Measurements from ENCODE around the gene TAF1C.
A peak's percentile ranks its signal among the peaks of the same experiment; 100 is the strongest.

TAF1C gene

DNA sequence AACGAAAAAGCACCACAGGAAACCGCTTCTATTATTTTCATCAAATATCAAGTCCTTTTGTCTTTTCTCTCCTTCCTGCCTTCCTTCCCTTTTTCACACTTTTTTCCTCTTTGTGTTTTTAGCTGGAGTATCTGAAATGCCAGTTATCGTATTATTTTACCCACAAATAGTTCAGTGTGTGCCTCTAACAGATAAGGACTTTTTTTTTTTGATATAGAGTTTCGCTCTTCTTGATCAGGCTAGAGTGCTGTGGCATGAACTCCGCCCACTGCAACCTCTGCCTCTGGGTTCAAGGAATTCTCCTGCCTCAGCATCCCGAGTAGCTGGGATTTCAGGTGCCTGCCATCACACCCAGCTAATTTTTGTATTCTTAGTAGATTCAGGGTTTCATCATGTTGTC lies 31.1 kb downstream of the TAF1C start:
- H3K9me3 ChIP-seq (ENCODE audit: control insufficient read depth, insufficient read depth, low read length) = no peaks in the 10 kb centered on the region
- no peaks in the 10 kb centered on the region; the same call in 1 of the 2 replicates for H3K27me3 ChIP-seq (ENCODE audit: control insufficient read depth, insufficient read depth, low read length)
- no peaks in the 10 kb centered on the region for H3K36me3 ChIP-seq (ENCODE audit: control insufficient read depth, insufficient read depth, low read length)
- no peak overlapping the region for H3K27ac ChIP-seq (ENCODE audit: low read depth, low read length)
- H3K9ac ChIP-seq (ENCODE audit: low read depth, low read length) = no peak overlapping the region
- no peaks in the 10 kb centered on the region for H3K4me1 ChIP-seq (ENCODE audit: control insufficient read depth, insufficient read depth, low read length)
- H3K4me3 ChIP-seq (ENCODE audit: low read depth, low read length) = no peak overlapping the region

DNA sequence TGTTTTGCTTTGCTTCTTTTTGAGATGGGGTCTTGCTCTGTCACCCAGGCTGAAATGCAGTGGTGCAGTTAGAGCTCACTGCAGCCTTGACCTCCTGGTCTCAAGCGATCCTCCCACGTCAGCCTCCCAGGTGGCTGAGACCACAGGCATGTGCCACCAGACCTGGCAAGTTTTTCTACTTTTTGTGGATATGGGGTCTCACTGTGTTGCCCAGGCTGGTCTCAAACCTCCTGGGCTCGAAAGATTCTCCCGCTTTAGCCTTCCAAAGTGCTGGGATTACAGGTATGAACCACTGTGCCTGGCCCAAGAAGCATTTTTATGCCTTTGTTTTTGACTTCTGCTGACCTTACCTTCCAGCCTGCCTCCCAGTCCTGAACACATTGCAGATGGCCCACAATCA lies 31.6 kb downstream of the TAF1C start:
- Histone ChIP-seq H3K4me1 (ENCODE audit: control insufficient read depth, insufficient read depth, low read length) (no peaks in the 10 kb centered on the region), H3K27ac (ENCODE audit: low read depth, low read length) (no peak overlapping the region), H3K9ac (ENCODE audit: low read depth, low read length) (no peak overlapping the region), H3K4me3 (ENCODE audit: low read depth, low read length) (no peak overlapping the region), H3K36me3 (ENCODE audit: control insufficient read depth, insufficient read depth, low read length) (no peaks in the 10 kb centered on the region), H3K27me3 (ENCODE audit: control insufficient read depth, insufficient read depth, low read length) (no peaks in the 10 kb centered on the region; the same call in 1 of the 2 replicates), H3K9me3 (ENCODE audit: control insufficient read depth, insufficient read depth, low read length) (no peaks in the 10 kb centered on the region)

DNA sequence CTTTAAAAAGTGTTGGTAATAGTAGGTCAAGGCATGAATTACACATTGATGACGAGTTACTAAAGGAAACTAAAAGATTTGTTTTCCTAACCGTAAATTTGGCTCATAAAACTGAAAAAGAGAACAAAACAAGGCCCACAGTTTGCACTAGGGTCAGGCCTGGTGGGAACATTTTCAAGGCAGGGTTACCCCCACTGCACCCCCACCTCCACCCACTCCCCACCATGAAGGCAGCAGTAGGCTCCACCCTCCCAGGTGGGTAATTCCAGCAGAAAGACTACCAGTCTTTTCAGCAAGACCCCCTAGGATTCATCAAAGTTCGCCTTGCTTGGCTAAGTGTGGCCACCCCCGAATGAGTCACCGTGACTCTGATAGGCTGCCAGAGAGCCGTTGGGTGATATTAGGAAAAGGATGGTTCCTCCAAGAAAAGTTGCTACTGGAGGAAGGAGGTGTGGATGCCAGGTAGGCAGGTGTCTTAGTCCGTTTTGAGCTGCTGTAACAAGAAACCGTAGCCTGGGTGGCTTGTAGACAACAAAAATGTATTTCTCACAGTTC lies 33.1 kb downstream of the TAF1C start:
- Histone ChIP-seq H3K36me3 (ENCODE audit: control insufficient read depth, insufficient read depth, low read length) (no peaks in the 10 kb centered on the region), H3K27ac (ENCODE audit: low read depth, low read length) (no peak overlapping the region), H3K9ac (ENCODE audit: low read depth, low read length) (no peak overlapping the region), H3K27me3 (ENCODE audit: control insufficient read depth, insufficient read depth, low read length) (no peaks in the 10 kb centered on the region), H3K4me1 (ENCODE audit: control insufficient read depth, insufficient read depth, low read length) (no peaks in the 10 kb centered on the region), H3K4me3 (ENCODE audit: low read depth, low read length) (no peak overlapping the region), H3K9me3 (ENCODE audit: control insufficient read depth, insufficient read depth, low read length) (no peaks in the 10 kb centered on the region)

DNA sequence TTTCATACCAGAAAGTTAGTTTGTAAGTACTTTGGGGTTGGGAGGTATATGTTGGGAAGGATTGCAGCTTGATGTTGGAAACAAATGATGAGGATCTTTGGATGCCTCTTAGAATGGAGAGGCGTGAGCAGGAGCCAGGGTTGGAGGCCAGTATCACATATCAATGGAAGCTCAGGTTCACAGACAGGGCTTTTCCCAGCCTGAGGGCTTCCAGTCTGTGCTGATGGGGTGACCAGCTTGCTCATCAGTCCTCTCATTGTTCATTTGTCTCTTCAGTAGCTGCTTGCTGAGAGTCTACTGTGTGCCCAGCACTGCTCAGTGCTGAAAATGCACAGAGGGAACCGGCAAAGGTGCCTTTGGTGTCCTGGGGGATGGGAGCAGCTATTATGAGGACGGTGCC lies 35.9 kb downstream of the TAF1C start:
- Histone ChIP-seq H3K9ac (ENCODE audit: low read depth, low read length) (no peak overlapping the region), H3K27ac (ENCODE audit: low read depth, low read length) (no peak overlapping the region), H3K4me3 (ENCODE audit: low read depth, low read length) (no peak overlapping the region), H3K9me3 (ENCODE audit: control insufficient read depth, insufficient read depth, low read length) (no peaks in the 10 kb centered on the region), H3K4me1 (ENCODE audit: control insufficient read depth, insufficient read depth, low read length) (no peaks in the 10 kb centered on the region), H3K36me3 (ENCODE audit: control insufficient read depth, insufficient read depth, low read length) (no peaks in the 10 kb centered on the region), H3K27me3 (ENCODE audit: control insufficient read depth, insufficient read depth, low read length) (peaks cover 3% of the 10 kb centered on the region)

DNA sequence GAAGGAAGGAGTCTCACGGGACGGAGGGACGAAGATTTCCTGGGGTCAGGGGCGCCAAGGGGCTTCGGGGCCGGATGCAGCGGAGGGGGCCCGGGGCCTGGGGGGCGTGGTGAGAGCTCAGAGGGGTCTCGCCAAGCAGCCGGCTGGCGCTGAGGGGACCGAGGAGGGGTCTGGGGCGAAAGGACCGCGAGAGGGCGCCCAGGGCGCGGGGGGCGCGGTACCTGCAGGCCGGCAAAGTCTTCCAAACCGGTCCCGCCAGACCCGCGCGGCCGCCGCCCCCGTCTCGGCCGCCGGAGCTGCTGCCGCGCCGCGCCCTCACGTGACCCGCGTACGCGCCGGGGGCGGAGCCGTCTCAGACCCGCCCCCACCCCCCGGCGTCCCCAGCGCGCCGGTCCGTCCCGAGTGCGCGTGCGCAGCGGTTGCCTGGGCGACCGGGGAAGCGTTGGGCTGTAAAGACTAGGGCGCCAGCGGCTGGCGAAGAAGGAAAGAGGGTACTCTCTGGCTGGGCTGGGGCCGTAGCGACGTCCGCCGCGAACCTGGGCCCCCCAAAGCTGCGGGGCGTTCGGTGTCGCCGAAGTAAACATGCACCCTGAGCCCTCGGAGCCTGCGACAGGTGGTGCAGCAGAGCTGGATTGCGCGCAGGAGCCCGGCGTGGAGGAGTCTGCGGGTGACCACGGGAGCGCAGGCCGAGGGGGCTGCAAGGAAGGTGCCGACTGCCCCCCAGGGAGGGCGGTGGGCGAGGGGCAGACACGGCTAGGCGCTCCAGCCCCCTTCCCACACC lies 41.8 kb downstream of the TAF1C start, which contains the start of the genes DNAAF1 and HSDL1:
TSS of gene DNAAF1 (plus strand) at position 450 of the 781 bp plus-strand sequence. CDS start at position 583, 133 bp downstream.
TSS of gene HSDL1 (minus strand) at position 319 of the 781 bp plus-strand sequence. CDS start 13,856 bp downstream, outside the sequence.
- H3K4me1 ChIP-seq (ENCODE audit: control insufficient read depth, insufficient read depth, low read length) = peaks cover 5% of the 10 kb centered on the region; the same call in 1 of the 2 replicates
- H3K9ac ChIP-seq (ENCODE audit: low read depth, low read length) = no peak within 1 kb of the TSS; the same call in 1 of the 2 replicates
- no peaks in the 10 kb centered on the region for H3K36me3 ChIP-seq (ENCODE audit: control insufficient read depth, insufficient read depth, low read length)
- H3K27ac ChIP-seq (ENCODE audit: low read depth, low read length) = peak within 1 kb of the TSS; percentile 82
- H3K4me3 ChIP-seq (ENCODE audit: low read depth, low read length) = peak within 1 kb of the TSS; percentile 98
- peaks cover 3% of the 10 kb centered on the region for H3K27me3 ChIP-seq (ENCODE audit: control insufficient read depth, insufficient read depth, low read length)
- H3K9me3 ChIP-seq (ENCODE audit: control insufficient read depth, insufficient read depth, low read length) = no peaks in the 10 kb centered on the region

DNA sequence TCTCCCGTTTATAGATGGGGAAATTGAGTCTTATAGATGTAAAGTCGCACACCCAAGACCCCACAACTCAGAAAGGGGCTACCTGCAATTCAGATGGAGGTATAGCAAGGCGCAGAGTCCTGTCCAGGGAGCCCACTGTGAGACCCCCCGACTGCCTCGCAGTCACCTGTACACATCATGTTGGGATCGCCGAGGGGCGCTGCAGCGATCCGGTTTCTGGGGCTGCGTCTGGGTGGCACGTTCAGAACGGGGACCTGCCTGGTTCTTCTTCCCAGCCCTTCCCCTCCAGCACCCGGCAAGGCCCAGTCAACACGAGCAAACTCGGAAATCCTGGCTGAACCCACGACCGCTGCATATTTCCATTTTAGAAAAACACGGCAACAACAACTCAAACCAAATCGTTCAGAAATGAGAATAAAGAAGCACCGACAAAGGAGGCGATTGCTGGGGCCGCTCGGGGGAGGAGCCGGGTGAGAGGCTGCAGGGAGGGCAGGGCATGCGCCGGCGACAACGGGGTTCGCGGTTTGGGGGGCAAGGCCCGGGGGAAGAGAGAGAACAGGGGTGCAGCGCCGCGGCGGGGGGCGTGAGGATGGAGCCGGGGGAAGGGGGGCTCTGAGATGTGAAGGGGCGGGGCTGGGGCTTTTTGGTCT lies 42.5 kb downstream of the TAF1C start:
- Histone ChIP-seq H3K27me3 (ENCODE audit: control insufficient read depth, insufficient read depth, low read length) (peaks cover 3% of the 10 kb centered on the region), H3K4me3 (ENCODE audit: low read depth, low read length) (peak overlapping the region; percentile 98), H3K36me3 (ENCODE audit: control insufficient read depth, insufficient read depth, low read length) (no peaks in the 10 kb centered on the region), H3K9ac (ENCODE audit: low read depth, low read length) (no peak overlapping the region), H3K4me1 (ENCODE audit: control insufficient read depth, insufficient read depth, low read length) (peaks cover 12% of the 10 kb centered on the region; the same call in 1 of the 2 replicates), H3K27ac (ENCODE audit: low read depth, low read length) (peak overlapping the region; percentile 82), H3K9me3 (ENCODE audit: control insufficient read depth, insufficient read depth, low read length) (no peaks in the 10 kb centered on the region)

DNA sequence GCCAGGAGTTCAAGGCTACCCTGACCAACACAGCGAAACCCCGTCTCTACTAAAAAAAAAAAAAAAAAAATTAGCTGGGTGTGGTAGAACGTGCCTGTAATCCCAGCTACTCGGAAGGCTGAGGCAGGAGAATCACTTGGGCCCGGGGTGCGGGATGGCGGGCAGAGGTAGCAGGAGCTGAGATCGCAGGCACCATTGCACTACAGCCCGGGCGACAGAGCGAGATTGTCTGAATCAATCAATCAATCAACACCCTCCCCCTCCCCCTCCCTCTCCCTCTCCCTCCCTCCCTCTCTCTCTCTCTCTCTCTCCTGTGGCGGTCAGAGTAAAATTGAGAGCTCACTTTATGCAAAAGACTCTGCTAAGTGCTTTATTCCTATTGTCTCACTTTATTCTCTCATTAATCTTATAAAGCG lies 43.1 kb downstream of the TAF1C start:
- peaks cover 3% of the 10 kb centered on the region for H3K27me3 ChIP-seq (ENCODE audit: control insufficient read depth, insufficient read depth, low read length)
- no peak overlapping the region for H3K9ac ChIP-seq (ENCODE audit: low read depth, low read length)
- peak overlapping the region; percentile 98 for H3K4me3 ChIP-seq (ENCODE audit: low read depth, low read length)
- H3K4me1 ChIP-seq (ENCODE audit: control insufficient read depth, insufficient read depth, low read length) = peaks cover 17% of the 10 kb centered on the region
- no peaks in the 10 kb centered on the region for H3K36me3 ChIP-seq (ENCODE audit: control insufficient read depth, insufficient read depth, low read length)
- no peaks in the 10 kb centered on the region for H3K9me3 ChIP-seq (ENCODE audit: control insufficient read depth, insufficient read depth, low read length)
- H3K27ac ChIP-seq (ENCODE audit: low read depth, low read length) = no peak overlapping the region

DNA sequence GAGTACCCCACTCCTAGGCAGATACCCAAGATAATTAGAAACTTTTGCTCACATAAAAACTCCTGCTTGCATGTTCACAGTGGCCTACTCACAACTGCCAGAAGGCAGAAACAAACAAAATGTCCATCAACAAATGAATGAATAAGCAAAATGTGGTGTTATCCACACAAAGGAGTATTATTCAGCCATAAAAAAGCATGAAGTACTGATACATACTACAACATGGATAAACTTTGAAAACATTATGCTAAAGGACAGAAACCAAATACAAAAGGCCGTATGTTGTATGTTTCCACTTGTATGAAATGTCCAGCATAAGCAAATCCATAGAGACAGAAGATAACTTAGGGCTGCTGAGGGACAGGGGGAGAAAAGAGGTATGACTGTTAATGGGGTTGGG lies 43.8 kb downstream of the TAF1C start:
- H3K4me1 ChIP-seq (ENCODE audit: control insufficient read depth, insufficient read depth, low read length) = peaks cover 21% of the 10 kb centered on the region
- H3K9me3 ChIP-seq (ENCODE audit: control insufficient read depth, insufficient read depth, low read length) = no peaks in the 10 kb centered on the region
- no peaks in the 10 kb centered on the region for H3K36me3 ChIP-seq (ENCODE audit: control insufficient read depth, insufficient read depth, low read length)
- H3K9ac ChIP-seq (ENCODE audit: low read depth, low read length) = no peak overlapping the region
- no peak overlapping the region; the same call in 1 of the 2 replicates for H3K4me3 ChIP-seq (ENCODE audit: low read depth, low read length)
- no peak overlapping the region for H3K27ac ChIP-seq (ENCODE audit: low read depth, low read length)
- peaks cover 3% of the 10 kb centered on the region for H3K27me3 ChIP-seq (ENCODE audit: control insufficient read depth, insufficient read depth, low read length)

DNA sequence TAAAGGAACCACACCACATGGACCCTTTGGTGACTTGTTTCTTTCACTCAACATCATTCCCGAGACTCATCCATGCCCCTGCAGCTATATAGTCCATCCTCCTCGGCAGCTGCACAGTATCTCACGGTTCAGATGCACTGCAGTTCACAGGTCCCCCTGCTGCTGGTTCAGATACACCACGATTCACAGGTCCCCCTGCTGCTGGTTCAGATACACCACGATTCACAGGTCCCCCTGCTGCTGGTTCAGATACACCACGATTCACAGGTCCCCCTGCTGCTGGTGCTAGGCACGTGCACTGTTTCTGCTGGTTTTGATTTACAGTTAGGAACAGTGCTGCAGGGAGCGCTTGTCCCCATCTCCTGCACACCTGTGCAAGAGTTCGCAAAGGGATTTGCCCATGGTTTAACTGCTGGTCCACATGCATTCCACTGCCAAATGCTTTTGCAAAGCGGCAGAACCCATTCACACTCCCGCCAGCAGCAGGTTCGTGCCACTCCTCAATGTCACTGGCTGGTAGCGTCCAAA lies 45.6 kb downstream of the TAF1C start:
- Histone ChIP-seq H3K9ac (ENCODE audit: low read depth, low read length) (no peak overlapping the region), H3K9me3 (ENCODE audit: control insufficient read depth, insufficient read depth, low read length) (no peaks in the 10 kb centered on the region), H3K4me3 (ENCODE audit: low read depth, low read length) (no peak overlapping the region), H3K27ac (ENCODE audit: low read depth, low read length) (no peak overlapping the region), H3K36me3 (ENCODE audit: control insufficient read depth, insufficient read depth, low read length) (no peaks in the 10 kb centered on the region), H3K4me1 (ENCODE audit: control insufficient read depth, insufficient read depth, low read length) (peaks cover 21% of the 10 kb centered on the region), H3K27me3 (ENCODE audit: control insufficient read depth, insufficient read depth, low read length) (peaks cover 3% of the 10 kb centered on the region)

DNA sequence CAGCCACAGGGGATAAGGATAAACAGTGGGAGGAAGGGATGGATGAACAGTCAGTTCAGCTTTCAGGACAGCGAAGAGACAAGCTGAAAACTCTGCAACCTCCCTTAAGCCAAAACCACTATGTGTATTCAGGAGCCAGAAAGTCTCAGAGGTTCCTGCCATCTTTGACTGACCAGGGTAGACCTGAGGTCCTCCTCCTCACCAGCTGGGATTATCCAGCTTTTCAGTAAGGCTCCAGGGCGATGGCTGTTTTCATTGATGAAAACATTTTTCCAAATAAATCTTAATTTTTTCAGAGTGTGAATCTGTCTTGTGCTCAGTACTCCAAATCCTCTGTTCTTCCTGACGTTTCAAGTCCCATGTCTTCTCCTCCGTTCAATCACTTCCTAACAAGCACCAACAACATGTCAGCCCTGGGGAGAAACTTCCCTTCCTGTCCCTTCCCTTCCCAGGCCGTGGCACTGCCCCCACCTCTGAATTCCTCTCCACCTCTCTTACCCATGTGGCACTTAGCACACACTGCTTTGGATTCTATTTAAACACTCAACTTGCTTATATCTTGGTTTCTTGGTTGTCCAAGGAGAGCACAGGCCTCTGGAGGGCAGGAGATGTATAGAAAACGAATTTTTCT lies 47.1 kb downstream of the TAF1C start:
- no peaks in the 10 kb centered on the region for H3K36me3 ChIP-seq (ENCODE audit: control insufficient read depth, insufficient read depth, low read length)
- H3K27me3 ChIP-seq (ENCODE audit: control insufficient read depth, insufficient read depth, low read length) = no peaks in the 10 kb centered on the region
- no peaks in the 10 kb centered on the region for H3K9me3 ChIP-seq (ENCODE audit: control insufficient read depth, insufficient read depth, low read length)
- H3K27ac ChIP-seq (ENCODE audit: low read depth, low read length) = no peak overlapping the region
- no peak overlapping the region for H3K4me3 ChIP-seq (ENCODE audit: low read depth, low read length)
- no peak overlapping the region for H3K9ac ChIP-seq (ENCODE audit: low read depth, low read length)
- peaks cover 21% of the 10 kb centered on the region for H3K4me1 ChIP-seq (ENCODE audit: control insufficient read depth, insufficient read depth, low read length)
